ENCODE measurements around the gene ETFB. TPM values are rescaled to one million over a fixed set of nuclear protein-coding genes. Genes with fewer than 3 reads are reported as not detected.

The ETFB gene
- polyA plus RNA-seq, 4 donors, result 110 to 172 (median 124) TPM

GRCh38 chr19:51354103-51354741 lies 12.0 kb downstream of the ETFB start:
- no peak for DNase-seq (ENCODE audit: low read depth in 4 of 4, low spot score in 3 of 4)

- no peak for DNase-seq (ENCODE audit: low read depth in 4 of 4, low spot score in 3 of 4)
These were observed 13.3 kb downstream of the ETFB start for GRCh38 chr19:51352783-51353360.

GRCh38 chr19:51351266-51351990 lies 14.8 kb downstream of the ETFB start:
- DNase-seq (ENCODE audit: low read depth in 4 of 4, low spot score in 3 of 4), result no peak

- no peak for DNase-seq (ENCODE audit: low read depth in 4 of 4, low spot score in 3 of 4)
These were observed 18.8 kb downstream of the ETFB start for GRCh38 chr19:51347209-51347928.

- no peak for DNase-seq (ENCODE audit: low read depth in 4 of 4, low spot score in 3 of 4)
These were observed 19.4 kb downstream of the ETFB start for GRCh38 chr19:51346742-51347141.

- no peak for DNase-seq (ENCODE audit: low read depth in 4 of 4, low spot score in 3 of 4)
These were observed 21.0 kb downstream of the ETFB start for GRCh38 chr19:51345076-51345620.

GRCh38 chr19:51342631-51343569 lies 23.3 kb downstream of the ETFB start:
- no peak for DNase-seq (ENCODE audit: low read depth in 4 of 4, low spot score in 3 of 4)

GRCh38 chr19:51341976-51342580 lies 24.1 kb downstream of the ETFB start, which contains the start of gene VSIG10L:
VSIG10L (minus strand) TSS chr19:51342139; CDS start chr19:51342124, 15 bp downstream.
- no peak for DNase-seq (ENCODE audit: low read depth in 4 of 4, low spot score in 3 of 4)

GRCh38 chr19:51341066-51341465 lies 25.1 kb downstream of the ETFB start:
- no peak for DNase-seq (ENCODE audit: low read depth in 4 of 4, low spot score in 3 of 4)

GRCh38 chr19:51339687-51340656 lies 26.2 kb downstream of the ETFB start:
- DNase-seq (ENCODE audit: low read depth in 4 of 4, low spot score in 3 of 4), result peak; percentile 74 to 87 (median 82)

- DNase-seq (ENCODE audit: low read depth in 4 of 4, low spot score in 3 of 4), result no peak
These were observed 26.9 kb downstream of the ETFB start for GRCh38 chr19:51339313-51339686.

- DNase-seq (ENCODE audit: low read depth in 4 of 4, low spot score in 3 of 4), result peak in 3 of 4 donors; percentile 68 to 75 (median 69)
These were observed 27.4 kb downstream of the ETFB start for GRCh38 chr19:51338563-51339312.

- no peak for DNase-seq (ENCODE audit: low read depth in 4 of 4, low spot score in 3 of 4)
These were observed 28.2 kb downstream of the ETFB start for GRCh38 chr19:51337861-51338562.

GRCh38 chr19:51337141-51337860 lies 28.9 kb downstream of the ETFB start:
- no peak for DNase-seq (ENCODE audit: low read depth in 4 of 4, low spot score in 3 of 4)

- no peak for DNase-seq (ENCODE audit: low read depth in 4 of 4, low spot score in 3 of 4)
These were observed 32.2 kb downstream of the ETFB start for GRCh38 chr19:51333836-51334460.

GRCh38 chr19:51331716-51332115 lies 34.5 kb downstream of the ETFB start:
- DNase-seq (ENCODE audit: low read depth in 4 of 4, low spot score in 3 of 4), result no peak

All from right renal pelvis (tissue), 4 donors.